ENCODE measurements around the gene HPS4.
"Not testable (repeated sequence)": the region's sequence is repeated elsewhere in the genome, so short reads cannot be mapped to it uniquely, and the experiment has no call there.

The HPS4 gene

DNA sequence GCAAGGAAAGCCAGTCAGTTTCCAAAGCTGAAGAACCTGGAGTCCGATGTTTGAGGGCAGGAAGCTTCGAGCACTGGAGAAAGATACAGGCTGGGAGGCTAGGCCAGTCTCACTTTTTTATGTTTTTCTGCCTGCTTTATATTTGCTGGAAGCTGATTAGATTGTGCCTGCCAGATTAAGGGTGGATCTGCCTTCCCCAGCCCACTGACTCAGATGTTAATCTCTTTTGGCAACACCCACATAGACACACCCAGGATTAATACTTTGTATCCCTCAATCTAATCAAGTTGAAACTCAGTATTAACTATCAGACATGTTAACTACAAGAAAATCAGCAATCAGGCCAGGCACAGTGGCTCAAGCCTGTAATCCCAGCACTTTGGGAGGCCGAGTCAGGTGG lies 44.8 kb downstream of the HPS4 start:
- not testable (repeated sequence) for DNase-seq

DNA sequence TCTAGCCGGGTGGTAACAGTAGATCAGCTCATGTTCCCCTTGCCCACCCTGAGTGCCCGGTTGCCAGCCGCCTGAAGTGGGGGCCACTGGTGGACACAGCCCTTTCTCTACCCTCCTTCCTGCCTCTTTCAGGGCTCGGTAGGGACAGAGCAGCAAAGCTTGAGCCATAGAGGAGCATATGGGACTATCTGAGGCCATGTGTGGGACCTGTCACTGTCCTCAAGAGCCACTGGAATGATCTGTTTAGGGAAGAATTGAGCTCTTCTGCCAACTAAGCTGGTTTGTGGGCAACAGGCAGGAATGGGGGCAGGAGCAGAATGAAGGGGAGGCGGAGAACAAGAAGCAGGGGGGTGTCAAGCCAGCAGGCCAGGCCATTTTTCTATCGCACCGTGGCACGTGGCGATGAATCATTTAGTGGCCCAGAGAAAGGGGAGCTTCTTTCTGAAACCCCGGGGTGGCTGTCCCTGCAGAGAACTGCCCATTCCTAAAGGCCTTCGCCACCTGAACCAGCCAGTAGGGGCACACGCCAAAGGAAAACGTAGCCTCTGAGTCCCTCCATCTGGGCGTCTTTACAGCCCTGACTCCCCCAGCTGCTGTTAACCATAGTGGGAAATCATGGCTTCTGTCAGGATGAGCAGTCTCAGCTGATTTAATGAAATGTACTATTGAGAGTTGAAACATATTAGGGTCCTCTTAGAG lies 45.7 kb downstream of the HPS4 start:
- DNase-seq, result no peak

DNA sequence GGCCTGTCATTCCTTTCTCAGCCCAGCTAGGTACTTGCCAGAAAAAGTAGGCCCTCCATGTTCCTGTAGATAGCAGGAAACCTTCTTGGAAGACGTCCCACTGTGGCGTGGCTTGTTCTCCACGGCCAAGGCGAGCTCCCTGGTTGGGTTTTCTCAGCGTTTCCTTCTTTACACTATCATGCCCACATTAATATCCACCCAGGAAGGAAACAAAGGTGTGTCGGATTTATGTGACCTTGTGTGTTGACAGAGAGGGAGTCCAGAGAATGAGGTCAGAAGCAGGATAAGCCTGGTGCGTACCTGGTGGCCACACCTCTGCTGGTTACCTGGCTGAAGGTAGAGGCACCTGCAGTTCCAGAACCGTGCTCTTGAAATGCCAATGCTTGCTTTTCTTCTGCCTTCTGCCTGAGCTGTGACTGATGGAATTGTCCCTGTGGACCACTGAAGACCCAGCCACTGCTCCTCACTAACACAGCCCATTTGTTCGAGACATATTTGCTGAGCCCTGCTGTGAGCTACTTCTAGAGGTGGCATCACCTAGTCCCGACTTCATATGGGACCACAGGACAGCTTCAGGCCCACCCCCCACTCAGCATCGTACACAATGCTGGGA lies 46.6 kb downstream of the HPS4 start:
- DNase-seq, result no peak

DNA sequence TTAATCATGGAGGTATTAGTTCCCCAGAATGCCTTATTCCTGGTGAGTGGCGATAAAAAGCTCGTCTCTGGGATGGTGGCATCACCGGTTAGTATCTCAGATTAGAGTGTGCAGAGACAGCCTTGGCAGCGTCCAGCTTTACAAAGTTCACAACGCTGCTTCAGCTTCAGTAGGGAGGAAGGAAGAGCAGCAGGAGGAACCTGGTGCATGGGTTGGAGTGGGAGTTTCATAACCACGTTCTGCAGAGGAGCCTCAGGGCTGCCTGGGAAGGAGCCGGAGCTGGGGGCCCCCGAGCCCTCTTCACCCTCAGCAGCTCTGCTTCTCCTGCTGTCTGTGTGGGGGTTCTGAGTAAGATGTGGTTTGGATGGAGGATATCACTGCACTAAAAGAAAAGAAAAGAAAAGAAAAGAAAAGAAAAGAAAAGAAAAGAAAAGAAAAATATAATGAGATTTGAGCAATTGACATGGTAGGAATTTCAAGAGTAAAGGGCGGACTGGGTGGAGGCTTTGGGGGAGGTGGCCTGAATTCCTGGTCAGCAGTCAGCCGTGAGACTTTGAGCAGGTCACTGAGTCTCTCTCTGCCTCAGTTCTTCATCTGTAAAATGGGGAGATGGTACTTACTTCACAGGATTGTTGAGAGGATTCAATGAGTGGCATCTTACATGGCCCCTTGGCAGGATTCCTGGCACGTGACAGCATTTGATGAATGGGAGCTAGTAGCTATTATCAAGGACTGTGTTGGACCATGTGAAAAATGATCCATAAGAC lies 48.1 kb downstream of the HPS4 start:
- no peak for DNase-seq

DNA sequence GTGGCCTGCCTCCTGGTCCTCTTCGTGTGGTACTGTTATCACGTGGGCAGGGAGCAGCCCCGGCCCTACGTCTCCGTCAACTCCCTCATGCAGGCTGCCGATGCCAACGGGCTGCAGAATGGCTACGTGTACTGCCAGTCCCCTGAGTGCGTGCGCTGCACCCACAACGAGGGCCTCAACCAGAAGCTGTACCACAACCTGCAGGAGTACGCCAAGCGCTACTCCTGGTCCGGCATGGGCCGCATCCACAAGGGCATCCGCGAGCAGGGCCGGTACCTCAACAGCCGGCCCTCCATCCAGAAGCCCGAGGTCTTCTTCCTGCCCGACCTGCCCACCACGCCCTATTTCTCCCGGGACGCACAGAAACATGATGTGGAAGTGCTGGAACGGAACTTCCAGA lies 49.8 kb downstream of the HPS4 start:
- DNase-seq, result no peak

DNA sequence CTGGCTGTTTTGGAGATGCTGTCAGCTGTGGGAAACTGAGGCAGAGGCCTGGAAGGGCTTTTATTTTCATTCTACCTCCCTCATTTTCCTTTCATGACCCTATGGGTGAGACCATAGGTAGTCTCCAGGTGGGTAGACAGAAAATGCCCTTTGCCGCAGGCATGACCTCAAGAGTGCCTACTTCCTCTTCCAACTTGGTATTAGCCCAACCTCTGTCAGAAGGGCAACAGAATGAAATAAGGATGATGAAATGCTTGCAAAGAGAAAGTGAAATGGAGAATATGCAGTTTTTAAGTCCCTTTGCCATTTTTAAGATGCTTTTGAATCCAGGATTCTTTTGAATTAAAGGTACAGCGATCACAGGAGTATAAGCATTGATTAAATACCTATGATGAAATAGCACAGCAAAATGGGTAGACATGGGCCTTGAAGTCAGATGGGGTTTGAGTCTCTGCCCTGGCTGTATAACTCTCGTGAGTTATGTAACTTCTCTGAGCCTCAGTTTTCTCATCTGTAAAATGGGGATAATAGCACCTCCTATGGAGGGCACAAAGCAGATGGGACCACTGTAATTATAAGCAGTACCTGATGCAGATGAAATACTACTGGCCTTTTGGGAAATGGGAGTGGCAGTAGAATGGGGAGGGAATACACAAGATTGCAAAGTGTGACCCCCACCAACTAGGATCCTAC lies 50.8 kb downstream of the HPS4 start:
- DNase-seq, result no peak

DNA sequence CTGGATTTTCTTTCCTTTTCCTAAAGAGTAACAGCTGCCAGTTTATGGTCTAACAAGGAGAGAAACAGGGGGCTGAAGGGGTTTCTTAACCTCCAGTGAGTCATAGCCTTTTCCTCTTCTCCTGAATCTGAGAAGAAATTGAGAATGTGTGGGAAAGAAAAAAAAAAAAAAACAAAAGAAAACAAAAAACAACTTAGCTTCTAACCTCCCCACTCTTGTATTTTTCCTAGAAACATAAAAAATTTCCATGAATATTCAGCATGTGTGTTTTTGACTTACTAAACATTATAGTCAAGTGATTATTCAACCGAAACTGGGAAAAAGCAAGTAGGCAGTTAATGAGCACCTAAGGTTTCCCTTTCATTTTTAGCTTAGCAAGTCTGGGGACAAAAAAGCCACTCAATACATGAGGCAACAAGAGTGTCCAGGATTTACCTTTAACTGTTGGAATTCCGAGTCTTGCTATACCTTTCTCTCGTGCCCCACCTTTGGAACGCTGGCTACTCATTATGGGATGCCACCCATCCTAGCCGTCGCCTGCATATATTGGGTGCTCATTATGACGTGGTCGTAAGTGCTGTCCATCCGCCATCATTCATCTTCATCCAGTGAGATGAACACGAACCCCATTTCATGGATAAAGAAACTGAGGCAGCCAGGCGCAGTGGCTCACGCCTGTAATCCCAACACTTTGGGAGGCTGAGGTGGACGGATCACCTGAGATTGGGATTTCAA lies 52.2 kb downstream of the HPS4 start:
- DNase-seq, result no peak

DNA sequence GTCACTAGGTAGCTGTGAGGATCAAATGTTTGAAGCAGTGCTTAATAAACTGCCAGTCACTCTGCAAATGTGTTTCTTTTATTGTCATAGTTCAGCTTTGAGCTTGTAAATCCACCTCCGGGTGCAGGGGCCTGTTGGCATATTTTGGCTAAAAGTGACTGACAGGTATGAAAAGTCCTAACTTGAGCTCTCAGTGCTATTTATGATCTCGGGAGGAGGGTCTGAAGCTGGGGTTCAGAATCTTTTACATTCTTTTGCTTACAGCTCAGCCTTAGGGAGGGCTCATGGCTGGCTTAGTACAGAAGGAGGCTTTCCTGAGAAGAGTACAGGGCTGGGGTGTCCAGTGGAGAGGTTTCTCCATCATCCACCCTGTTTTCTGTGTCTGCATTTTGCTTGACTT lies 53.0 kb downstream of the HPS4 start:
- DNase-seq, result no peak

DNA sequence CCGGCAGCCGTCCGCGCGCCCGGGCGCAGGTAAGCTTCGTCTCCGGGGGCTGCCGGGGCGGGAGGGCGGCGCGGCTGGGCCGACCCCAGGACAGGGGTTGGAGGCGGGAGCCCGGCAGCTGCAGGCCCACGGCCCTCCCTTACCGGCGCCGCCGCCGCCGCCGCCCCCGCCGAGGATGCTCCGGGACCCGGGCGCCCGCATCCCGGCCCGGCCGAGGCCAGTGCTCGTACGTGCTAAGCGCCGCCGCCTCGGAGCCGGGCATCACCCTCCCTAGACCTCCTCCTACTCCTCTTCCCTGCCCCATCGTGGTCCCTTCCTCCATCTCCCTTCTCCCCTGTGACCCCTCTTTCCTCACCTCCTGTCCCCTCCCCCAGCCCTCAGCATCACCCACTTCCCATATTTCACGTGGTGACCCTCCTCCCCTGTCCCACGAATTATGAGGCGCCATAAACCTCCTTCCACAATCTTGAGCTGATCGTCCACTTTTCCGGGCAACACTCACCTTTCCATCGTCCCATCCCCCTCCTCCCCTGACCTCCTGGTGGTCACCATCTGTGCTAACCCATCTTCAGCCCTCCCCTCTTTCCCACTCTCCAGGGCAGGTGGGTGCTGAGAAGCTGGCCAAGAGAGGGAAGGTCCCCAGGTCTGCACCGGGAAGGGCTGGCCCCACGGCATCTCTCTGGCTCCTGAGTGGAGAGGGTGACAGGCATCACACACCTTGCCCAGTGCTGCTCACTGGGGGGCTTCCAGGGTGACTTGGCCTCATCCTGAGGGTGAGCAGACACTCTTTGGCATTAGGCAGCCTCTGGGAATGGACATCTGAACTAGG lies 53.9 kb downstream of the HPS4 start:
- no peak for DNase-seq

DNA sequence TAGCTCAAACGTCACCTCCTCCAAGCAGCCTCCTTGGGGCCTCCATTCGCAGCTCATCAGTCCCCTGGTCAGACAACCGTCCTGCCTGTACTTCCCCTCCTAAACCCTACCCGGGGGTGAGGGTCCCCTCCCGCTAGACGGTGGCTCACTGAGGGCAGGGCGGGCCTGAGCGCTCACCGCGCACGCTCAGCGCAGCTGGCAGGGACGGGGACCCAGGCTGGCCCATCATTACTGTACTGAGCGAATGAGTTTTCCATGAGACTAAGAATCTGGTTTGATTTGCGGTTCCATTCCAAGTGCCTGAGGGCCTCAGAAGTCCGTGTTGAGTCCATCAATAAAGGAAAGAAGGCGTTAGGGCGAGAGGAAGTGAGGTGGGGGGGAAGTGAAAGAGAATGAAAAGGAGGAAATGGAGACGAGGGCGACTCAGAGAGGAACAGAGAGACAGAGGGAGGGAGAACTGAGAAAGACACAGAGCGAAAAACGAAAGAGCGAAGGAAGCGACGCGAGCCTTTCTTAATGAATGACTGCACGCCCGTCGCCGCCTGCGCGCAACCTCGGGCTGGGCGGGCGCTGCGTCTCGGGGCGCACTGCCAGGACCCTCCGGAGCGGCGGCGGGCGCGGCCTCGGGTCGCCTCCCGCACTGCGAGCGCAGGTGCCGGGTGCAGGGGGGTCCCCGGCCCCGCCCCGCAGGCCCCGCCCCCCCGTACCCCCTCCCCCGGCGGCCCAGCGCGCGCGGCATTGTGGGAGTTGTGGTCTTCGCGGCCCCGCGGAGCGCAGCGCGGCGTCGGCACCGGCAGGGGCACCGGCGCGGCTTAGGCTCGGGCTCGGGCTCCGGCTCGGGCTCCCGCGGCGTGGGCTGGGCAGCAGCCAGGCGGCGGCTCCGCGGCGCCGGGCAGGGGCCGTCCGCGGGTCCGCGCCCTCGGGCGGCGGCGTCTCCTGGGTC lies 54.8 kb downstream of the HPS4 start, which contains the start of gene ASPHD2:
TSS of gene ASPHD2 (plus strand) at position 746 of the 943 bp plus-strand sequence. CDS start 4,356 bp downstream, outside the sequence.
- peak; percentile 68 for DNase-seq

DNA sequence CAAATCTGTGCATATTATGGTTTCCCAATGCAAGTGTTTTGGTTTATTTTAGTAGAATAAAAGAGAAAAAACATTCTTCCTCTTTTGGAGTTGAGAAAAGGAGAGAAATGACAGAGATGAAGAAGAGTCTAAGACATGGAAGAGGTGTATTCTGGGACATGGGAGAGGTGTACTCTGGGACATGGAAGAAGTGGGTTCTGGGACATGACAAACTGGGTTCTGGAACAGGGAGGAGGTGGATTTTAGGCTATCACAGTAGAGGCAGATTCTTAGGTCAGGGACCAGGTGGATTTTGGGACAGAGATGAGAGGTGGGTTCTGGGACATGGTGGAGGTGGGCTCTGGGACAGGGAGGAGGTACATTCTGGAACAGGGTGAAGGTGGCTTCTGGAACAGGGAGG lies 56.7 kb downstream of the HPS4 start:
- DNase-seq, result no peak

DNA sequence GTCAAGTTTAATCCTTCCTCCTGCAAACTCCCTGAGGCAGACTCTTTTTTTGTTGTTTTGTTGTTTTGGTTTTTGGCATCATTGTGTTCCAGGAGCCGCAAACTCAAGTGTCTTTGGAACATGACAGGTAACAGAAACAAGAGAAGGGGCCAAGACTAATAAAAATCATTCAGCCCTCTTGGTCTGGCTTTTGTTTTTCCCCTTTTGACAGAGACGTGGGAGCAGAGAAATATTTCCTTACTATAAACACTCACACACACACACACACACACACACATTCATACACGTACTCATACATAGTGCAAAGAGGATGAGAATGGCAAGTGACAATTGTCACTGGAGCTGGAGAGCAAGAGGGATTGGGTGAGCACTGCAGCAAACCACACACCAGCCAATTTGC lies 65.0 kb downstream of the HPS4 start:
- no peak for DNase-seq

DNA sequence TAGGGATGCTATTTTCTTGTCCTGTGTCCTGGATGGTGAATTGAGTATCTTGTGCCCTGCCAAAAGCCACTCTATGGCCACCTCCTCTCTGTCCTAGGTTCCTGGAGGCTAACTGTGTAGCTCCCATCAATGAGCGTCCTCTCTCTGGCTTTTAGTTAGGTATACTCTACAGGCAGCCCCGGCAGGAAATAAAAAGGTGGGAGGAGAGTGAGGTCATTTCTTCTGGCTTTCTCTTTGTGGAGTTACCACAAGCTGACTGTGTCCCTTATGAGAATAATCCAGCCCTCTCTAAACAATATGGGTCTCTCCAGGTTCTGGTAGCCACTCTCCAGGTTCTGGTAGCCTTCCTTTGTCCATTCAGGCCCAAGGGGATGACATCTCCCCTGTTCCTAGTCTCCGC lies 66.2 kb downstream of the HPS4 start:
- no peak for DNase-seq

DNA sequence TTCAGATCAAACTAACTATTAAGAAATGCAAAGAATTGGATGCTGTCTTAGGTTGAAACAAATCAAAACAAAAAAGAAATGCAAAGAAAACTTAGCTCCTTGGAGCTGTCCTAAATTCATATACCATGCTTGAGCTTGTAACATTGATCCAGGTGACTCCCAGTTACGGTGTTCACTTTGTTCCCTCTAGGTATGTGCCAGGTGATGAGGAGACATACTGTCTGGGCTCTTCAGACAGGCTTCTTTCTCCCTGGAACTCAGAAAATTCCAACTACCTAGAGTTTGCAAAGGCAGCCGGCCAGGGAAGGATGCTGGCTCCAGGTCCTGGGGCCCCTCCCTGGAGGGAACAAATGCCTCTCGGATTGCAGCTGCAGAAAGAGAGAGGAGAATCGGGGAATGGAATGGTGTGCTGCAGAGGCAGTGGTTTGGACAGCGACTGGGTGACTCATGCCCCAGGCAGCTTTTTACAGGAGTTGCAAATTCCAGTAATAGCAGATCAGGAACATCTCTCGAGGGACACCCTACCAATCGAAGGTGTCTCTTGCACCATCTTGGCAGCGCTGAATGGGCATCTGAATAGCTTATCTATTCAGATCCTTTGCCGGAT lies 66.8 kb downstream of the HPS4 start:
- no peak for DNase-seq

DNA sequence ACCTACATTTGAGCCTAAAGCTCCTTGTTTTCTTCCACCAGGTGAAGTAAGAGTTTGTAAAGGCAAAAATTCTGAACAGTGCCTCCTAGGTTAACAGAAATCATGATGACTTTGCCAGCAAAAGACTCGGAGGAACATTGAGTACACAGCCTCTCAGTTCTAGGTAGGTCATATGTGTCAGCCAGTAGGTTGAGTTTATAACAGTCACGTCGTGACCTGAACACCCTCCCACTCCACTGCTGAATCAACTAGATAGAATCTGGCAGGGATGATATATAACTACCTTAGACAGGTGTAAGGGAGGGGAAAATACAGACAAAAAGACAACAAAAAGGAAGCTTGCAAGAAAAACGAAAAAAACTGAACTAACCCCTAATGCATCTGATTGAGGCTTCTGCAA lies 67.3 kb downstream of the HPS4 start:
- no peak for DNase-seq

DNA sequence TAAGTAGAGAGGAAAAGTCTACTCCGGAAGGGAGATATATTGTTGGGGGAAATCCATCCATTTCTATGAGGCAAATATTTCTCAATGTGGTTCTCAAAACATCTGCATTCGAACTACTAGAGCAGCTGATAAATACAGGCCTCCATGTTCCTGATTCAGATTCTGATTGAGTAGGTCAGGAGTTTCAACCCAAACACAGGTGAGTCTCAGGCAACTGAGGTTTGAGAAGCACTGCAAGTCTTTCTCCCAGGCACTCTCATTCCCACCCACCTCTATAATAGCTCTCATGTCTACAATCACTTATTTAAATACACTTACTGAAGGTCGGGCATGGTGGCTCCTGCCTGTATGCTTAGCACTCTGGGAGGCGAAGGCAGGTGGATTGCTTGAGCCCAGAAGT lies 69.2 kb downstream of the HPS4 start:
- no peak for DNase-seq

DNA sequence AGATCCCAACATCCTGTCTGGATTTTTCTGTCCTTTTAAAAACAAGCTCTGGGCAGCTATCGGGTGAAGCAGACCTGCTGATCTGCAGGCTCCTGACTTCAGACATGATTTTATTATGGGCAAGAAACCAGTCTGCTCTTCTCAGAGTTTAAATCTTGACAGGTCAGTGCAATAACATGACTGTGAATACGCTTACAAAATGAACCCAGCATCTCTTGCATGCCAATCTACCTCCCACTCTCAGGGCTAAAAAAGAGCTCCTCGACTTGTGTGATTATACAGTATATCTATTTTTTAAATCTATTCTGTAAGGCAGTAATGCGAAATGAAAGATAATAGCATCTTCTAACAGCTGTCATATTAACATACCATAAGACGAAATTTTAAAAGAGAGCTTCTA lies 73.2 kb downstream of the HPS4 start:
- DNase-seq, result no peak

DNA sequence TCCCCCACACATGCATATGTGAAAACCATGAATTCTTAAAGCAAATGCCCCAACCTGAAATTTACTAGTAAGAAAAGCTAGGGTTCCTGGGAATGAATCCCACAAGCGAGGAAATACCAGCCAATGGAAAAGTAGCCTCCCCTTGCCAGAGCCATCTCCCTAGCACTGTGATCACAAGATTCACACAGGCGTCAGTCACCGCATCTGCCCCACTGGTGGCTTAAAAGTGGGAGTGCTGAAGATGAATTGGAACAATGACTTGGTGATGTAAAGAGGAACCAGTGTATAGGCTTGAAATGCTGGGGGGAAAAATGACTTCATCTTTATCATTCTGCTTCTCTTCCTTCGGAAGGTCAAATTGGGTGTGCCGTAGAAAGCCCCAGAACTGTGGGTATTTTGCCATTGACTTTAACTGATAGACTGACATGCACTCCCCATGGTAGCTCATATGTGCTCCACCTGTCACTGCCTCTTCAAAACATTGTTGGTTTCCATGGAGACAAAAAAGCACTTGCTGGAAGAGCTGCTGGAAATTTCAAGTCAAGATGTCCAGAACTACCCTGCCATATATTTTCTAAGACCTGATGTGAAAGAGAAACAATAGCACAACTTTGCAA lies 73.8 kb downstream of the HPS4 start:
- DNase-seq, result no peak

DNA sequence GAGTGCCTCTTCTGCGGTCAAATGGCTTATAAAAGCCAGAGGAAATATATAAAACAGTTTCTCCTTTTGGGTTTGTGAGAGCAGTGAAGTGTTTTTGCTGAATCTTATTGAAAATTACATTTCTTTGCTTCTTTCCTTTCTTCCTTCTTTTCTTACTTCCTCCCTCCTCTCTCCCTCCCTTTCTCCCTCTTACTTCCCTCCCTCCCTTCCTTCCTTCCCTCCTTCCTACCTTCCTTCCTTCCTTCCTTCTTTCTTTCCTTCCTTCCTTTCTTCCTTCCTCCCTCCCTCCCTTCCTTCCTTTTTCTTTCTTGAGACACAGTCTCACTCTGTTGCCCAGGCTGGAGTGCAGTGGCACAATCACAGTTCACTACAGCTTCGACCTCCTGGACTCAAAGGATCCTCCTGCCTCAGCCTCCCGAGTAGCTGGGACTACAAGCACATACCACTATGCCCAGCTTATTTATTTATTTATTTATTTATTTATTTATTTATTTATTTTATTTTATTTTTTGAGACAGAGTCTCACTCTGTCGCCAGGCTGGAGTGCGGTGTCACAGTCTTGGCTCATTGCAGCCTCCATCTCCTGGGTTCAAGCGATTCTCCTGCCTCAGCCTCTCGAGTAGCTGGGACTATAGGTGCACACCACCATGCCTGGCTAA lies 74.9 kb downstream of the HPS4 start:
- DNase-seq, result not testable (repeated sequence)

Data from NCI-H1105 treated with DMSO at 0.1 percent for 48 hours (cell line).